GM12873 (cell line): ENCODE data around the gene AQP12B.

ENCODE experiments used
- CTCF ChIP-seq: IDR thresholded peaks from 2 replicates; pipeline ENCODE4 v1.5.1; 2012; ENCODE audit warnings: low read depth, mild to moderate bottlenecking, moderate library complexity, low read length, control low read depth; ENCODE audit not compliant: insufficient read depth; ENCODE audit errors: missing control alignments

Gene AQP12B

GRCh38 chr2:240670950-240671349 is 11.7 kb downstream of the AQP12B start:
- TF ChIP-seq CTCF: no peak

GRCh38 chr2:240670402-240670801 is 12.3 kb downstream of the AQP12B start:
- TF ChIP-seq CTCF: no peak

DNA sequence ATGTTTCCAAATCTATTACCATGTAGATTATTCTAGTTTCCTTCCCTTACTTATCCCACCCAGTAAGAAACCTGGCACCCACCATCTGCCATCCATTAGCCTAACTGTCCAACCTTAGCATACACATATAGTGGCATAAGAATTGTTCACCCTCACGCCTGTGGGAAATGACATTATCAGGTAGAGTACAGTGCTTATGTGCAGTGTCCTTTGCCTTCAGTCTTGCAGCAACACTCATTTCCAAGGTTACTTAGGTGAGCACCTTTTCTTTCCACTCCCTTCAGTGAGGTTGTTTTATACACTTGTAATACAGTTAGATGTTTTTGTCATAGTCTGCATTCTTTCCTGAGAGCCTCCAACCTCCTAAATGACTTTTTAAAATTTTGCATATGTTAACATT is 18.1 kb downstream of the AQP12B start:
- TF ChIP-seq CTCF: no peak

DNA sequence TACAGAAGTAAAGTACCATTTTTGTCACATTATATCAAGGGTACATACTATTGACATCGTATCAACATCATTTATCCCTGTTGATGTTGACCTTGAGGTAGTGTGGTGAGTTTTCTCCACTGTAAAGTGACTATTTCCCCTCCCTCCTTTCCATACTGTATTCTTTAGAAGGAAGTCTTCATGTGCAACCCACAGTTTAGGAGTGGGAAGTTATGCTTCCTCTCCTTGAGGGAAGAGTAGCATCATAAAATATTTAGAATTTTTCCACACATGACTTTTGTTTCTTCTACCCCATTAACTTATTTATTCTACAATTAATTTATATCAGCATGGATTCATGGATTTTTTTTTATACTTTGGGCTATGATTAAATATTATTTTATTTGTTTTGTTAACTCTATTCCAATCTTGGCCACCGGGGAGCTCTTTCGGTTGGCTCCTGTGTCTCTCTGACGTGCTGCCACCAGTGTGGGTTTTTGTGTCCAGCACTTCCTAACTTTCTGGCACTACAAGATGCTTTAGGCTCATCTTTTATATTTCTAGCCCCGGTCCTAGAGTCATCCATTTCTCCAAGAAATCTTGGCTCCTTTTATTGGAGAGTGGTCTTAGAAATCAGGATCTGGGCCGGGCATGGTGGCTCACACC is 19.0 kb downstream of the AQP12B start:
- TF ChIP-seq CTCF: no peak

DNA sequence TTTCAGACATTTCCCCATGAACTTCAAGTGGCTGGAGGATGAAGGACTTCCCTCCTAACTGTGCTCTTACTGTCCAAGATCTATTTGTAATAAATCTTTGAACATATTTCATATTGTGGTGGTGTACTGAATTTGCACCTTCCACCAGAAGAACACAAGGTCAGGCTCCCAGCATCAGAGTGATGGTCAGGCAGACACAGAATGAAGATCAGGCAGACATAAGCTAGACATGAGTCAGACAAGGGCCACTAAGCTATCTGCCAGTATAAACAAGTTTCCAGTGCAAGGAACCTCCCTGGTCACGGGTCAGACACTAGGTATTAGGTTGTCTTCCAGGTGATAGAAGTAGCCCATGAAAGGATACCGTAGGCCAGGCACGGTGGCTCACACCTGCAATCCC is 20.0 kb downstream of the AQP12B start:
- no peak for TF ChIP-seq CTCF

DNA sequence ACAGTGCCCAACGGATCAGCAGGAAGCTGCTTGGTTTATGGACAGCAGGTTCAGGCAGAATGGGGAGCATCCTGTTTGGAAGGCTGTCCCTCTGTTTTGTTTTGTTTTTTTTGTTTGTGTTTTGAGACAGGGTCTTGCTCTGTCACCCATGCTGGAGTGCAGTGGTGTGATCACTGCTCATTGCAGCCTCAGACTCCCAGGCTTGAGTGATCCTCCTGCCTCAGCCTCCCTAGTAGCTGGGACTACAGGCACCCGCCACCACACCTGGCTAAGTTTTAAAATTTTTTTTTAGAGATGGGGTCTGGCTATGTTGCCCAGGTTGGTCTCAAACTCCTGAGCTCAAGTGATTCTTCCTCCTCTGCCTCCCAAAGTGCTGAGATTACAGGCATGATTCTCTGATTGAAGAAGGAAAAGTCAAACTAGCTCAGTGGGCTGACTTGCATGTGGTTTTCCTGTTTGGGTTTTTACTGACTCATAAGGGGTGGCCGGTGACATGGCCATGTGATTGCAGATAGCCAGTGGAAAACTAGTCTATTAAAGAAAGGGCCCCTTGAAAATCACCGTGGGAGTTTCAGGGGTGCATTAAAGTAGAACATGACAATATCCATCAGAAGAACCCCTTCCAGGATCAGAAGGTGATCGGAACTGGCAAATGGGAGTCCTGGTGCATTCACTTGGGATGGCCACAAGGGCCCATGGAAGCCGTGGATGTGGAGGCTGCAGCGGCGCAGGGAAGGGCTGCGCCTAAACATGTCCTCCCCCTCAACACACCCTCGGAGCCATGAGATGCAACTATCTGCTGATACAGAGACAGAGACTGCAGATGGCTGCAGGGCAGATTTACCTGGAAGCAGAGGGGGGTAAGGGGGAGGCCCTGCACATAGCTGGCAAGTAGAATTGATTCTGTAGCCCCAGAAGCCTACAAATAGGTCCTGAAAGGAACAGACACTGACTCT is 26.5 kb downstream of the AQP12B start:
- TF ChIP-seq CTCF: no peak

GRCh38 chr2:240651185-240651584 is 31.5 kb downstream of the AQP12B start:
- no peak for TF ChIP-seq CTCF
